ENCODE data around the gene LRRC63. TPM values are rescaled to one million over a fixed set of nuclear protein-coding genes. Genes with fewer than 3 reads are reported as not detected.

The LRRC63 gene
- total and polyA plus RNA-seq, 2 of the 4 experiments (the other 2 are of a cell fraction), result not detected

- Histone ChIP-seq H3K14ac (replicated peaks; ENCODE audit: low read depth, low read length) (no peak overlapping the region), H2BK5ac (ENCODE audit: low read depth, low read length, poor library complexity, severe bottlenecking) (no peak overlapping the region), H3K4me2 (ENCODE audit: low read depth, low read length) (no peak overlapping the region), H2BK20ac (ENCODE audit: low read depth, low read length) (no peak overlapping the region), H3K23ac (ENCODE audit: low read depth, low read length) (no peak overlapping the region), H3K27me3 (ENCODE audit: control insufficient read depth, insufficient read depth, low read length) (no peaks in the 10 kb centered on the region; the same call in 1 of the 2 replicates), H4K20me1 (ENCODE audit: insufficient read depth, low read length) (no peaks in the 10 kb centered on the region), H2BK15ac (ENCODE audit: low read depth, low read length) (no peak overlapping the region), H3K56ac (ENCODE audit: extremely low read depth, insufficient read depth, low read length) (no peak overlapping the region), H3K18ac (ENCODE audit: low read depth, low read length) (no peak overlapping the region), H3K27ac (ENCODE audit: insufficient read depth, low read length) (no peak overlapping the region), H3K9me3 (ENCODE audit: control insufficient read depth, insufficient read depth, low read length) (no peaks in the 10 kb centered on the region), H3K9ac (ENCODE audit: low read depth, low read length) (no peak overlapping the region), H3K79me1 (ENCODE audit: low read depth in 1 of 2, low read length in 2 of 2) (no peaks in the 10 kb centered on the region), H2AFZ (replicated peaks; ENCODE audit: low read length, poor library complexity) (no peak overlapping the region), H2BK120ac (ENCODE audit: low read depth, low read length) (no peak overlapping the region), H4K5ac (ENCODE audit: low read depth, low read length) (no peak overlapping the region), H3K9me1 (ENCODE audit: insufficient read depth, low read length) (no peaks in the 10 kb centered on the region), H4K91ac (ENCODE audit: insufficient read depth, low read depth, low read length) (no peak overlapping the region), H2AK9ac (replicated peaks; ENCODE audit: low read depth, low read length, poor library complexity) (no peak overlapping the region), H3K36me3 (ENCODE audit: control insufficient read depth, insufficient read depth, low read length) (no peaks in the 10 kb centered on the region), H3K4ac (ENCODE audit: low read depth, low read length) (no peak overlapping the region), H3K4me1 (ENCODE audit: control insufficient read depth, insufficient read depth, low read length) (no peaks in the 10 kb centered on the region), H3K4me3 (ENCODE audit: insufficient read depth, low read depth, low read length) (no peak overlapping the region), H4K8ac (ENCODE audit: low read depth in 2 of 2, low read length in 2 of 2) (no peak overlapping the region), H2AK5ac (ENCODE audit: low read depth, low read length) (no peak overlapping the region)
- in situ Hi-C loops (cut with MboI; ENCODE audit: low sequenced_read_pairs) (no loop called here), dilution Hi-C loops (cut with HindIII; ENCODE audit: low sequenced_read_pairs, unreplicated experiment) (no loop called here), intact Hi-C loops (cut with micrococcal nuclease) (no loop called here)
- DNase-seq (no peak), ATAC-seq (ENCODE audit: low read depth) (no peak)
- no TSS peak for BruUV-seq (replicated peaks)
- POLR2A ChIA-PET (ENCODE audit: unreplicated experiment), result no interaction called here
- TF ChIP-seq MAZ (IDR thresholded peaks at IDR 0.05; ENCODE audit: borderline replicate concordance, low read depth, low read length) (no peak), MAFK (IDR thresholded peaks at IDR 0.05; ENCODE audit: low read depth, low read length) (no peak), CTCF (conservative IDR thresholded peaks at IDR 0.05; ENCODE audit: low read depth, low read length) (no peak), MXI1 (IDR thresholded peaks at IDR 0.05; ENCODE audit: borderline replicate concordance, low read depth, low read length) (no peak), NFE2L2 (IDR thresholded peaks at IDR 0.05; ENCODE audit: low read depth, low read length) (no peak), ELK1 (IDR thresholded peaks at IDR 0.05; ENCODE audit: borderline replicate concordance, low read depth, low read length) (no peak), USF2 (IDR thresholded peaks at IDR 0.05; ENCODE audit: low read depth, low read length) (no peak), RAD21 (IDR thresholded peaks at IDR 0.05; ENCODE audit: low read length) (no peak), FOS (IDR thresholded peaks at IDR 0.05; ENCODE audit: low read depth, low read length) (no peak), POLR2A (IDR thresholded peaks at IDR 0.05; ENCODE audit: low read depth, low read length) (no peak), RCOR1 (IDR thresholded peaks at IDR 0.05; ENCODE audit: insufficient replicate concordance, low read length) (no peak), CEBPB (IDR thresholded peaks at IDR 0.05; ENCODE audit: low read depth, low read length) (no peak), CHD1 (IDR thresholded peaks at IDR 0.05; ENCODE audit: low read depth, low read length) (no peak), BHLHE40 (IDR thresholded peaks at IDR 0.05; ENCODE audit: low read depth, low read length) (no peak), RFX5 (IDR thresholded peaks at IDR 0.05; ENCODE audit: low read depth, low read length) (no peak), SMC3 (IDR thresholded peaks at IDR 0.05; ENCODE audit: low read depth, low read length) (no peak)
- WGBS, 2 experiments (ENCODE audit: extremely low coverage in 2 of 2, insufficient read length in 1 of 2), result 83% methylated on average over 1 of the region's 3 CpGs; no CpG with 5 or more reads in 1 of the 2 experiments
- CTCF ChIA-PET, result no interaction called here
Measured at GRCh38 chr13:46274094-46274698, 62.5 kb downstream of the LRRC63 start.
